ENCODE data around the gene CRNKL1.

CRNKL1 gene

GRCh38 chr20:20065361-20065760 is 13.1 kb upstream of the CRNKL1 start:
- in situ Hi-C loops (cut with MboI; ENCODE audit: low sequenced_read_pairs), result no loop called here

GRCh38 chr20:20063941-20064702 is 11.9 kb upstream of the CRNKL1 start:
- in situ Hi-C loops (cut with MboI; ENCODE audit: low sequenced_read_pairs), result no loop called here

- in situ Hi-C loops (cut with MboI; ENCODE audit: low sequenced_read_pairs), result no loop called here
These were observed 8.2 kb upstream of the CRNKL1 start for GRCh38 chr20:20060234-20060998.

GRCh38 chr20:20051767-20052073 is 546 bp downstream of the CRNKL1 start:
- in situ Hi-C loops (cut with MboI; ENCODE audit: low sequenced_read_pairs), result no loop called here

GRCh38 chr20:20039752-20040387 is 12.4 kb downstream of the CRNKL1 start:
- in situ Hi-C loops (cut with MboI; ENCODE audit: low sequenced_read_pairs), result no loop called here

GRCh38 chr20:20038586-20038985 is 13.7 kb downstream of the CRNKL1 start:
- in situ Hi-C loops (cut with MboI; ENCODE audit: low sequenced_read_pairs), result no loop called here

DNA sequence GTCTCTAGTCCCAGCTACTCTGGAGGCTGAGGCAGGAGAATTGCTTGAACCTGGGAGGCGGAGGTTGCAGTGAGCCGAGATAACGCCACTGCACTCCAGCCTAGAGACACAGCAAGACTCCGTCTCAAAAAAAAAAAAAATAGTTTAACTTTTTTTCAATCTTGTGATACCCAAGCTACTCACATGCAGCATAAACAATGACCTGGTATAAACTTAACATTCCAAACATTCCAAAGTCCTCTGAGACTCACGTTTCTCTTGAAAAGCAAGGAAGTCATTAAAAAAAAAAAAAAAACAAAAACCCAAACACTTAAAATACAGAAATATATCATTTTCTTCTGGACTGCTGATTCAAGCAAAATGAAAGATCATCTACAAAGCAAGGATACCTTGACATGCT is 14.3 kb downstream of the CRNKL1 start:
- in situ Hi-C loops (cut with MboI; ENCODE audit: low sequenced_read_pairs), result no loop called here

DNA sequence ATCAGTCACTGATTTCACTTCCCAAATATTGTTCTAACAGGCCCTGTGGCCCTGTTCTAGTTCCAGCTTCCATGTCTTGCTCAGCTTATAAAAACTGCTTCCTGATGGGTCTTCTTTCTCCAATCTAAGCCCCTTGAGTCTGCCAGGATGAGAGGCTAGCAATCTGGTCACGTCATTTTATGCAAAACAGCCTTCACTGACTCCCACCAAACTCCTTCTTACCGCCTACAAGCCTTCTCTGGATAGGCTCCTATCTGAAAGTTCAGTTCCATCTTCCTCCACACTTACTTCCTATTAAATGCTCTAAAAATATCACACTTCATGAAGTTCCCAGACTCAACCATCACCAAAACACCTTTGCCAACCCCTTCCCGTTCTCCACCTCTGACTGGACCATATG is 15.5 kb downstream of the CRNKL1 start:
- in situ Hi-C loops (cut with MboI; ENCODE audit: low sequenced_read_pairs), result no loop called here

GRCh38 chr20:20034486-20034885 is 17.8 kb downstream of the CRNKL1 start:
- in situ Hi-C loops (cut with MboI; ENCODE audit: low sequenced_read_pairs), result no loop called here

DNA sequence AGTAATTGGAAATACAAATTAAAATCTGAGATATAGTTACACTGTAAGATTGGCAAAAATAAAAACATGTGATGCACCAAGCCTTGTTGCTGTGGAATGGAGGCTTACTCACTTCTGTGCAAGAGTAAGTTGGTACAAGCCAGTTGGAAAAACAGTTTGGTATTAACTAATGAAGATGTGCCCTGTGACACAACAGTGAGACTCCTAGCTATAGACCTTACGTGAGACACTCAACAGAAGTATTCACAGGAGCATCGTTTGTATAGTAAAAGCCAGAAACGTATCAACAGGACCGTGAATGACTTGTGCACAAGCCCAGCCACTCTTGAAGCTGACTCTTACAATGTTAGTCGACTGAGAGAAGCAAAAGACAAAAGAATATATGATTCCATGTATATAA is 20.5 kb downstream of the CRNKL1 start:
- in situ Hi-C loops (cut with MboI; ENCODE audit: low sequenced_read_pairs), result no loop called here

DNA sequence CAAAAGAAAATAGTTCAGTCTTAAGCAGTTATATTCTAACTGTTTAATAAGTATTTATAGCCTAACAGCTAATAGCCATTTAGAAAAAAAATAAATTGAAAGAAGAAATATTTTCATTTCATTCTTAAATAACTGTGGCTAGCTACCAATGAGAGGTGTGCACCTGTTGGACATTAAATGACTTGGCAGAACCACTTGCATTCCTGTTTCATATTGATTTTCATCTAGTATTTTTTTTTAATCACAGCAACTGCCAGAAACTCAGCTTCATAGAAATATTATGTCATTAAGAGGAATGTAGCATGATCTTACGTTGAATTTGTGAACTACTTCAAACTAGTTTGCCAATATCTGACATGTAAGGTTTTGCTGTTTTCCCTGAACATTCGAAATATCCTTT is 25.0 kb downstream of the CRNKL1 start:
- in situ Hi-C loops (cut with MboI; ENCODE audit: low sequenced_read_pairs), result no loop called here

DNA sequence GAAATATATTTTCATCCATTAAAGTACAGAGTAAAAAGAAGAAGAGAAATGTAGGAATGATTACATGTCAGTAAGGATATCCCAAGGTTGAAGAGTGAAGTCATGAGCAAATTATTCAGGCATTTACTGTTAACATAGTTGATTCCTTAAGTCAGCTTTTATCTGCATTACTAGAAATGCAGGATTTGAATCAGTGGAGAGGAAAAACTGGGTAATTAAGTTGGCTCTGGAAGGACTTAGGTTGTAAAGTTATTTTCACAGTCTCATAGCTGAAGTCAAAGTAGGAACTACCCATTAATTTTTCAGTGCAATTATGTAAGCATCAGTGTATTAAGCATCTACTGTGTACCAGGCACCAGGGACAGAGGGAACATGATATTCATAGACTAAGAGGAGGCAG is 27.3 kb downstream of the CRNKL1 start:
- in situ Hi-C loops (cut with MboI; ENCODE audit: low sequenced_read_pairs), result no loop called here

GRCh38 chr20:20023395-20023794 is 28.9 kb downstream of the CRNKL1 start:
- in situ Hi-C loops (cut with MboI; ENCODE audit: low sequenced_read_pairs), result no loop called here

DNA sequence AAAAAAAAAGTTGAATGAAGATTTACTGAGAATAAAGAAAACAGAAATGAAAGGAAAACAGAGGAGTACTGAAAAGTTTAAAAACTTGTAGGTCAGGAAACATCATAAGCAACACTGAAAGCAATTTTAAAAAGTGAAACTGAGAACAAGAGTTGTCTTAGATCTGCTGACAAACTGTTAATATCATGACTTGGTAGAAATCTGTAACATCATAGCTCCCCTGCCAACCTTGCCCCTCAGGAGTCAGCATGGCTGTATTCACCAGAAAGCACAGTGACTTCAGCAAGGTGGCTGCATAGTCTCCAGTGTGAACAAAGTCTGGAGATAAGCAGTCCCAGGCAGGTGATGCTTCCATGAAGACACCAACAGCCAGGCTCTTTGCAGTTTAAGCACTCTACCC is 29.8 kb downstream of the CRNKL1 start:
- in situ Hi-C loops (cut with MboI; ENCODE audit: low sequenced_read_pairs), result no loop called here

DNA sequence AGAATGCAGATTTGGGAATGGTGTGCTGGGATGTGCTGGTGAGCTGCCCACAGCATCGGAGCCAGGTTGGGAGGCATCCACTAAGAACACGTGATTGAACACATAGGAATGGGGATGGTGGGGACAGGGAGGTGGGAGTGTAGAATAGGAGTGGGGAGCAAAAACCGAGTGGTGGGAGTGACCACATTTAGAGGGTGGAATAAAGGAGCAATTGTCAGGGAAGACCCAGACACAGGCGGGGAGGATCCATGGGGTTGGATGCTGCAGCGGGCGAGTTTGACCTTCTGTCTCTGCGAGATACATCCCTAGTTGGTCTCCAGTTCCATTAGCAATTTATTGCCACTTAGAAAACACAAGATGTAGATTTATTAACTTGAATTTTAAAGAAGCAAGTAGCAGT is 30.4 kb downstream of the CRNKL1 start:
- in situ Hi-C loops (cut with MboI; ENCODE audit: low sequenced_read_pairs), result no loop called here

DNA sequence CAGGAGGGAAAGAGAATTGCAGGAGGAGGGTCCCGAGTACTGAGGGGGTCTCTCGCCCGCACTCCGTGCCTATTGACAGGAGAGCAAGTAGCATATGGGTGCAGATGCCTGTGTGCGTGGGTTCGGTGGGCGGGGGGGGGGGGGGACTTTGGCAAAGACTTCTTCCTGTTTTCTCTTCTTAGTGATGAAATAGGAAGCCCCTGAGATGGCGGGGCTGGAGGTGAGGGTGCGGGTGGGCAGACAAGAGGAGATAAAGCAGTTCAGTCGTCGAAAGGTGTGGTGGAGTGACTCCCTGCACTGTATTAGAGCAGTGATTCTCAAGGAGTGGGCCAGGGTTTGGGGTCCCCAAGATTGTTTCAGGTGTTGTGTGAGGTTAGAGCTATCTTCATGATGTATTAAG is 31.4 kb downstream of the CRNKL1 start:
- in situ Hi-C loops (cut with MboI; ENCODE audit: low sequenced_read_pairs), result no loop called here

GRCh38 chr20:20019123-20019522 is 33.1 kb downstream of the CRNKL1 start:
- in situ Hi-C loops (cut with MboI; ENCODE audit: low sequenced_read_pairs), result no loop called here

- in situ Hi-C loops (cut with MboI; ENCODE audit: low sequenced_read_pairs), result no loop called here
These were observed 33.9 kb downstream of the CRNKL1 start for GRCh38 chr20:20018366-20018765.

- in situ Hi-C loops (cut with MboI; ENCODE audit: low sequenced_read_pairs), result no loop called here
These were observed 34.5 kb downstream of the CRNKL1 start for GRCh38 chr20:20017844-20018185.

DNA sequence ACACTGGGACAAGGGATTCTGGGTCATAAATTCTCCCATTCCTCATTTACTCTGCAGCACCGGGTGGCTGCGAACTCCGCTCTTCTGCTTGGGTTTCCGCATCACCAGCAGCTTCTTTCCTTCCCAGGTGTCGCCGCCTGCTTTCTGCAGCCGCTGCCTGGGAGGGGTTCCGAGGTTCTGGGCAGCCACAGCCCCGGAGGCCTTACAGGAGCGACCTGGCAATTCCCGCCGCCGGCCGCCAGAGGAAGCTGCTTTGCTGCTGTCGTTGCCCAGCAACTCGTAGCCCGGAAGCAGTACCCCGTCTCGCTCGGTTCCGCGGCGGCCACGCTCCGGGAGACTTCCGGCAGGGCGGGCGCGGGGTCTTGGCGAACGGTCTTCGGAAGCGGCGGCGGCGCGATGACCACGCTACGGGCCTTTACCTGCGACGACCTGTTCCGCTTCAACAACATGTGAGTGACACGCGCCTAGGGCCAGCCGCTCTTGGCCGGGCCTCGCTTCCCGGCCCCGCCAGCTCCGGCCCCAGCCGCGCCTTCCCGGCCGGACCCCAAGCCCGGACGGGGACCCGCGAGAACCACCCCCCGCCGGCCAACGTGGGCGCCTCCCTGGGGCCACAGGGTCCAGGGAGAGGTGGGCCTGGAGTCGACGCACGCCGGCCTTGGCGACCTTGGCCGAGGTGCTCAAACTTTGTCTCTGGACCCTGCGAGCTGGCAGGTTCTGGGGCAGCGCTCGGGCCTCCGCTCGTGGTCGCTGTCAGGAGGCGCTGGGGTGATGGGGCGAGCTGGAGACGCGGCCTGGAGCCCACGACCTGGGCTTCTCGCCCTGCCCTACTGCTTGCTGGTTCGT is 35.0 kb downstream of the CRNKL1 start, which contains the start of gene NAA20:
TSS of gene NAA20 (plus strand) at position 362 of the 843 bp plus-strand sequence. CDS start at position 397, 35 bp downstream.
- in situ Hi-C loops (cut with MboI; ENCODE audit: low sequenced_read_pairs), result no loop called here

DNA sequence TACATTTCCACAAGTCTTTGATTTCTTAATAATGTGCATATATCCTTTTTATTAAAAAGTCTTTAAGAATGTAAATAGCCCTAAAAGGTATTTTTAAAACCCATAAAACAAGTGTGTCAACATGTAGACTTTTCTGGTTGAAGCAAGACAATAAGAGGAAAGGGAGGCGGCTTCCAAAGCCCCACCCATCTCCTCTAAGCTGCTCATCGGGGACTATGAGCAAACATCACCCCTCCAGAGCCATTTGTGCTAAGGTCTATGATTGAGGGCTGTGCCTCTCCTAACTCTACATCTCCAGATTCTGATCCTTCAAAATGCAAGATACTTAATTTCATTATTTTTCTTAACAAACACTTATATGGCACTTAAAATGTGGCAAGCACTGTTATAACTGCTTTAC is 37.6 kb downstream of the CRNKL1 start:
- in situ Hi-C loops (cut with MboI; ENCODE audit: low sequenced_read_pairs), result no loop called here
